DMS153 treated with DMSO at 0.1 percent for 48 hours (cell line): ENCODE data around the gene HAO2.
"Not testable (repeated sequence)": the region's sequence is repeated elsewhere in the genome, so short reads cannot be mapped to it uniquely, and the experiment has no call there.

Source experiments
- DNase-seq: peaks from one replicate; lab custom pipeline; 2025; ENCODE audit not compliant: unreplicated experiment; lab: John Stamatoyannopoulos, UW

Gene HAO2

GRCh38 chr1:119376594-119376993, 8.0 kb downstream of the HAO2 start:
- no peak for DNase-seq

- not testable (repeated sequence) for DNase-seq
Observed at GRCh38 chr1:119377594-119377993, 9.0 kb downstream of the HAO2 start.

- no peak for DNase-seq
Observed at GRCh38 chr1:119379117-119379516, 10.5 kb downstream of the HAO2 start.

GRCh38 chr1:119380304-119380703, 11.7 kb downstream of the HAO2 start:
- no peak for DNase-seq

- DNase-seq, result no peak
Observed at GRCh38 chr1:119380983-119381662, 12.5 kb downstream of the HAO2 start.

GRCh38 chr1:119384591-119384990, 16.0 kb downstream of the HAO2 start:
- no peak for DNase-seq

GRCh38 chr1:119385650-119386049, 17.1 kb downstream of the HAO2 start:
- DNase-seq, result no peak

- DNase-seq, result no peak
Observed at GRCh38 chr1:119387858-119388257, 19.3 kb downstream of the HAO2 start.

GRCh38 chr1:119388450-119388849, 19.9 kb downstream of the HAO2 start:
- DNase-seq, result no peak

GRCh38 chr1:119390526-119390925, 21.9 kb downstream of the HAO2 start:
- no peak for DNase-seq

- no peak for DNase-seq
Observed at GRCh38 chr1:119391749-119392148, 23.2 kb downstream of the HAO2 start.

GRCh38 chr1:119394085-119394484, 25.5 kb downstream of the HAO2 start:
- no peak for DNase-seq

- no peak for DNase-seq
Observed at GRCh38 chr1:119396982-119397381, 28.4 kb downstream of the HAO2 start.

GRCh38 chr1:119397986-119398385, 29.4 kb downstream of the HAO2 start:
- no peak for DNase-seq

- DNase-seq, result no peak
Observed at GRCh38 chr1:119404736-119405135, 36.2 kb downstream of the HAO2 start.

- no peak for DNase-seq
Observed at GRCh38 chr1:119409731-119410130, 41.1 kb downstream of the HAO2 start.

GRCh38 chr1:119410961-119411360, 42.4 kb downstream of the HAO2 start:
- no peak for DNase-seq

- DNase-seq, result no peak
Observed at GRCh38 chr1:119414950-119415349, 46.4 kb downstream of the HAO2 start, which contains the start of gene HSD3B2. Gene HSD3B2, plus strand, starts transcription at chr1:119415150. Its CDS starts 270 bp downstream, at chr1:119415420.

GRCh38 chr1:119416006-119416640, 47.5 kb downstream of the HAO2 start:
- DNase-seq, result no peak

GRCh38 chr1:119419109-119419508, 50.5 kb downstream of the HAO2 start:
- DNase-seq, result no peak

GRCh38 chr1:119420638-119421037, 52.1 kb downstream of the HAO2 start:
- DNase-seq, result no peak

GRCh38 chr1:119422631-119423030, 54.0 kb downstream of the HAO2 start:
- no peak for DNase-seq

GRCh38 chr1:119428991-119429390, 60.4 kb downstream of the HAO2 start:
- DNase-seq, result no peak
